Activated B cell treated with CpG ODN at 0.5 μM for 24 hours (primary cell): ENCODE results near the gene PTPRCAP. TPM values are rescaled to one million over a fixed set of nuclear protein-coding genes. Genes with fewer than 3 reads are reported as not detected.

Experiments used
- ATAC-seq: fragments of 200-7000 bp; cut with Tn5 transposase; one replicate; pipeline ENCODE4 v1.10.0; 2021; ENCODE audit warnings: low read depth, mild to moderate bottlenecking, moderate library complexity
- CTCF ChIA-PET: fragments of 350-600 bp; sonication (Branson Sonifier 250); formaldehyde crosslinking; loops from one replicate; lab custom pipeline; 2021; ENCODE audit warnings: antibody characterized with exemption; lab: Charles Lee
- POLR2A ChIA-PET: fragments of 350-600 bp; sonication (Branson Sonifier 250); formaldehyde crosslinking; loops from one replicate; lab custom pipeline; 2021; ENCODE audit warnings: antibody characterized with exemption; lab: Charles Lee
- DNase-seq: peaks from one replicate; pipeline ENCODE4 v3.0.0; 2022
- H3K27ac Mint-ChIP-seq: one replicate; pipeline ENCODE4 v1.8.0; 2020; ENCODE audit warnings: mixed read lengths
- H3K27me3 Mint-ChIP-seq: one replicate; pipeline ENCODE4 v1.8.0; 2021; ENCODE audit warnings: mixed read lengths
- H3K36me3 Mint-ChIP-seq: one replicate; pipeline ENCODE4 v1.8.0; 2021; ENCODE audit warnings: low read depth, mixed read lengths
- H3K4me1 Mint-ChIP-seq: one replicate; pipeline ENCODE4 v1.8.0; 2021; ENCODE audit warnings: mixed read lengths
- H3K4me3 Mint-ChIP-seq: one replicate; pipeline ENCODE4 v1.8.0; 2020; ENCODE audit warnings: mild to moderate bottlenecking, mixed read lengths
- H3K9me3 Mint-ChIP-seq: one replicate; pipeline ENCODE4 v1.8.0; 2020; ENCODE audit warnings: mixed read lengths
- intact Hi-C: fragments of 100-400 bp; cut with micrococcal nuclease; formaldehyde crosslinking; loops from one replicate; pipeline ENCODE4 v1.15.1; 2024
- total RNA-seq: library from RNA; stranded (reverse); gene quantifications from 2 replicates; pipeline ENCODE4 v1.2.3, GENCODE V29; 2022
- TF ChIP-seq, protein P1 (sequence below): fragments of 200-600 bp; IDR thresholded peaks from one replicate; pipeline ENCODE4 v1.8.0; 2022; ENCODE audit warnings: antibody characterized with exemption, mild to moderate bottlenecking

Gene PTPRCAP
- total RNA-seq, 1 donor from 2014 or later, result 328 TPM

DNA sequence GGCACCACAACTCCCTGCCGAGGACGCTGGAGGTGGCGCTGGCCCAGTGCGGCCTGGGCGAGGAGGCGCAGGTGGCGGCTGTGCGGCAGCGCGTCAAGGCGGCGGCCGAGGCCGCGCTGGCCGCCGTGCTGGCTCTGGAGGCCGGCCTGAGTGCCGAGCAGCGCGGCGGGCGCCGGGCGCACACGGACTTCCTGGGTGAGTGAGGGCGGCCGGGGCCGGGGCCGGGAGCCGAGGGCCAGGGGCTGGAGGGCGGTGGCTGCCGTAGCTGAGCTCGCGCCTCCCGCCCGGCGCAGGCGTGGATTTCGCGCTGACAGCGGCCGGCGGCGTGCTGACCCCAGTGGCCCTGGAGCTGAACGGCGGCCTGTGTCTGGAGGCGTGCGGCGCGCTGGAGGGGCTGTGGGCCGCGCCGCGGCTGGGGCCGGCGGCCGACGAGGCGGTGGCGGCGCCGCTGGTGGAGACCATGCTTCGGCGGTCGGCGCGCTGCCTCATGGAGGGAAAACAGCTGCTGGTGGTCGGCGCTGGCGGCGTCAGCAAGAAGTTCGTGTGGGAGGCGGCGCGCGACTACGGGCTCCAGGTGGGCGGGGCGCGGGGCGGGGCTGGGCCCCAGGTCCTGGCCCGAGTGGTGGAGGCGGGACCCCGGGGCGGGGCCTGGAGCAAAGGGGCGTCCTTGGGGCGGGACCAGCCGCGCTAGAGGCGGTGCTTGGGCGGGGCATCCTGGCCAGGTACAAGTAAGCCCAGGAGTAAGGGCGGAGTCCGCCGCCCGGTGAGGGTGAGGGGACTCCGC lies 16.6 kb downstream of the PTPRCAP start:
- no peaks in the 10 kb centered on the region for H3K9me3 Mint-ChIP-seq
- POLR2A ChIA-PET, result interaction anchor here (0.6 to 13.9 kb wide), 18 partner anchors 9 to 193 kb away, joined by 3 to 404 read pairs (median 12); partner anchors contain the start of genes CORO1B, POLD4, PPP1CA and PTPRCAP
- H3K4me3 Mint-ChIP-seq, result peak overlapping the region; percentile 79
- peak; percentile 98 for DNase-seq
- H3K4me1 Mint-ChIP-seq, result peaks cover 52% of the 10 kb centered on the region
- H3K36me3 Mint-ChIP-seq, result no peaks in the 10 kb centered on the region
- peak; percentile 85 for ATAC-seq
- TF ChIP-seq, protein P1, sequence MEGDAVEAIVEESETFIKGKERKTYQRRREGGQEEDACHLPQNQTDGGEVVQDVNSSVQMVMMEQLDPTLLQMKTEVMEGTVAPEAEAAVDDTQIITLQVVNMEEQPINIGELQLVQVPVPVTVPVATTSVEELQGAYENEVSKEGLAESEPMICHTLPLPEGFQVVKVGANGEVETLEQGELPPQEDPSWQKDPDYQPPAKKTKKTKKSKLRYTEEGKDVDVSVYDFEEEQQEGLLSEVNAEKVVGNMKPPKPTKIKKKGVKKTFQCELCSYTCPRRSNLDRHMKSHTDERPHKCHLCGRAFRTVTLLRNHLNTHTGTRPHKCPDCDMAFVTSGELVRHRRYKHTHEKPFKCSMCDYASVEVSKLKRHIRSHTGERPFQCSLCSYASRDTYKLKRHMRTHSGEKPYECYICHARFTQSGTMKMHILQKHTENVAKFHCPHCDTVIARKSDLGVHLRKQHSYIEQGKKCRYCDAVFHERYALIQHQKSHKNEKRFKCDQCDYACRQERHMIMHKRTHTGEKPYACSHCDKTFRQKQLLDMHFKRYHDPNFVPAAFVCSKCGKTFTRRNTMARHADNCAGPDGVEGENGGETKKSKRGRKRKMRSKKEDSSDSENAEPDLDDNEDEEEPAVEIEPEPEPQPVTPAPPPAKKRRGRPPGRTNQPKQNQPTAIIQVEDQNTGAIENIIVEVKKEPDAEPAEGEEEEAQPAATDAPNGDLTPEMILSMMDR, result no peak
- intact Hi-C loops, result loop anchor here (1.0 to 2.0 kb wide), 3 partner anchors 16 to 43 kb away; partner anchors contain the start of gene PTPRCAP
- no peaks in the 10 kb centered on the region for H3K27me3 Mint-ChIP-seq
- CTCF ChIA-PET, result interaction anchor here (1.0 to 5.0 kb wide), 3 partner anchors 9 to 18 kb away, joined by 3 to 53 read pairs (median 3); partner anchors contain the start of genes PPP1CA and TBC1D10C
- peak overlapping the region; percentile 83 for H3K27ac Mint-ChIP-seq

DNA sequence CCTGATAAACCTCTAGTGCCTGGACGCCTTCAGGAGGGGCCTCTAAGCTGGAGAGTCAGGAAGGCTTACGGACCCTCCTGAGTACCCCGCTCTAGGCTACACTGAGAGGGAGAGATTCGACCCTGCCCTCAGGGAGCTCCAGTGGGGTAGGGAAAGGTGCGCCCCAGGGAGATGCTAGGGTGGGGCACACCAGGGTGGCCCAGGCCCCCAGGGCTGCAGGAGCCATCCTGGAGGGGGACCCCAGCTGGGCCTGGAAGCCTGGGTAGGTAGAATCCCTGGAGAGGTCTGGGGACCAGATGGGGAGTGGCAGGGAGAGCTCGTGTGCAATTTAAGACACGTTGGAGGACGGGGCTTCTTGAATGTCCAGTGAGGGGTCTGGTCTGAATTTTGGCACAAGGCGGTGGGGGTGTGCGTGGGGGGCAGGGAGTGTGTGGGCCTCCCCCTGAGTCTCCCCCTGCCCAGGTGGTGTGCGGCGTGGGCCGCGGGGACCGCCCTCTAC lies 17.3 kb downstream of the PTPRCAP start:
- Mint-ChIP-seq H3K27ac (peak overlapping the region; percentile 83), H3K4me3 (peak overlapping the region; percentile 79), H3K27me3 (no peaks in the 10 kb centered on the region), H3K4me1 (peaks cover 53% of the 10 kb centered on the region), H3K9me3 (no peaks in the 10 kb centered on the region), H3K36me3 (no peaks in the 10 kb centered on the region)
- TF ChIP-seq, protein P1, result no peak
- DNase-seq (no peak), ATAC-seq (no peak)
- intact Hi-C loops, result loop anchor here (2.0 kb wide), 1 partner anchor 17 kb away; the partner anchor contains the start of gene PTPRCAP
- ChIA-PET CTCF (interaction anchor here (1.0 to 5.0 kb wide), 3 partner anchors 8 to 17 kb away, joined by 3 to 53 read pairs (median 3); partner anchors contain the start of genes PPP1CA and TBC1D10C), POLR2A (interaction anchor here (0.6 to 13.9 kb wide), 18 partner anchors 9 to 68 kb away, joined by 4 to 404 read pairs (median 17); partner anchors contain the start of genes CORO1B, POLD4, PPP1CA and PTPRCAP)

DNA sequence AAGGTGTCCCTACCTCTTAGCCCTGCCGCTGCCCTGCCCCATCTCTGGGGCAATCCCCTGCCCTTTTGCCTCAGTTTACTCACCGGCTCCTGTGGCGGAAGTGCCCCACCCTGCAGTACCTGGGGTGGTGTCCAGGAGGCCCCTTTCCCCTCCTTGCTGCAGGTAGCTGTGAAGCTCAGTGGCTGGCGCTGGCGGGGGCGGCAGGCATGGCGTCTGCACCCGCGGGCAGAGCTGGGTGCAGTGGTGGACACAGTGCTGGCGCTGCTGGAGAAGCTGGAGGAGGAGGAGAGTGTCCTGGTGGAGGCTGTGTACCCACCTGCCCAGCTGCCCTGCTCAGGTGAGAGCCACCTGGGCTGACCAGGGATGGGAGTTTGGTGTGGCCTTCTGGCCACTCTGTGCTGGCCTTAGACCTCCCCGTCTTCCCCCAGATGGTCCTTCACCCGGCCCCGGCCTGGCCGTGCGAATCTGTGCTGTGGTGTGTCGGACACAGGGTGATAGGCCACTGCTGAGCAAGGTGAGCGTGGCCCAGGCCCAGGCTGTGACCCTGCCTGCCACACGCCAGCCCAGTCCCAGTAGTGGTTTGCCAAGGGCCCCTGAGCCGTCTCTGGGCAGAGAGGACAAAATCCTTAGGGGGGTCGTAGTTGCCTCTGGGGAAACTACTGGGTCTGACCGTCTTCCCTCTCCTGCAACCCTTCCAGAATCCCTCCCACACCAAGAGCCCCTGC lies 18.0 kb downstream of the PTPRCAP start:
- TF ChIP-seq, protein P1, result no peak
- ChIA-PET CTCF (interaction anchor here (0.9 to 5.0 kb wide), 4 partner anchors 16 to 68 kb away, joined by 3 to 53 read pairs (median 3); partner anchors contain the start of genes PPP1CA and TBC1D10C), POLR2A (interaction anchor here (0.5 to 13.9 kb wide), 26 partner anchors 8 to 227 kb away, joined by 3 to 404 read pairs (median 8); partner anchors contain the start of genes AIP, CABP4, CLCF1 and CORO1B)
- Mint-ChIP-seq H3K9me3 (no peaks in the 10 kb centered on the region), H3K27ac (peak overlapping the region; percentile 83), H3K27me3 (no peaks in the 10 kb centered on the region), H3K36me3 (no peaks in the 10 kb centered on the region), H3K4me3 (peak overlapping the region; percentile 79), H3K4me1 (peaks cover 58% of the 10 kb centered on the region)
- DNase-seq (no peak), ATAC-seq (no peak)
- intact Hi-C loops, result loop anchor here (1.0 to 2.0 kb wide), 3 partner anchors 9 to 17 kb away; partner anchors contain the start of genes PTPRCAP and RPS6KB2

DNA sequence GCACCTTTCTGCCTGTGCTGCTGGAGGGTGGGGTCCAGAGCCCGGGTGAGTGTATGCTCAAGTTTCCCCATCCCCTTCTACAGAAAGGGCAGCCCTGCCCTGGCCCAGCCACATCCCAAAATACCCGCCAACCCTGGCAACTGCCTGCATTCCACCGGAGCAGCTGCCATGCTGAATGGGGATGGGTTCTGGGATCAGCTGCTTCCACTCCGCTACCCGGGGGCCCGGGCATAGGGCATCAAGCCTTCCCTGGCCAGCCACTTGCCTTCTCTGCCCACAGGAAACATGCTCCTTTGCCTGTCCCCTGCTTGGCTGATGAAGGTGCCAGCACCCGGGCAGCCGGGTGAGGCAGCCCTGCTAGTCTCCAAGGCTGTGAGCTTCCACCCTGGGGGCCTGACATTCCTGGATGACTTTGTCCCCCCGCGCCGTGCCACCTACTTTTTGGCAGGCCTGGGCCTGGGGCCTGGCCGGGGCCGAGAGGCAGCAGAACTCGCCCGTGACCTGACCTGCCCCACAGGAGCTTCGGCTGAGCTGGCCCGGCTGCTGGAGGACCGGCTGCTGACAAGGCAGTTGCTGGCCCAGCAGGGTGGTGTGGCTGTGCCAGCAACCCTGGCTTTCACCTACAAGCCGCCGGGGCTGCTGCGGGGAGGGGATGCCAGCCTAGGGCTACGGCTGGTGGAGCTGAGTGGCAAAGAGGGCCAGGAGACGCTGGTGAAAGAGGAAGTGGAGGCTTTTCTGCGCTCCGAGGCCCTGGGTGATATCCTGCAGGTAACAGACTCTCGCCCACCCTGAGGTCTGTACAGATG lies 18.8 kb downstream of the PTPRCAP start:
- peak overlapping the region; percentile 68 for H3K4me3 Mint-ChIP-seq
- TF ChIP-seq, protein P1, result no peak
- peak overlapping the region; percentile 83 for H3K27ac Mint-ChIP-seq
- peak; percentile 45 for ATAC-seq
- DNase-seq, result peak; percentile 61
- H3K36me3 Mint-ChIP-seq, result no peaks in the 10 kb centered on the region
- no peaks in the 10 kb centered on the region for H3K27me3 Mint-ChIP-seq
- intact Hi-C loops, result loop anchor here (1.0 kb wide), 2 partner anchors 8 to 10 kb away; partner anchors contain the start of gene RPS6KB2
- H3K9me3 Mint-ChIP-seq, result no peaks in the 10 kb centered on the region
- peaks cover 61% of the 10 kb centered on the region for H3K4me1 Mint-ChIP-seq
- ChIA-PET CTCF (interaction anchor here (0.9 to 5.0 kb wide), 7 partner anchors 12 to 67 kb away, joined by 3 to 53 read pairs (median 3); partner anchors contain the start of genes PPP1CA, PTPRCAP and TBC1D10C), POLR2A (interaction anchor here (0.5 to 13.9 kb wide), 27 partner anchors 7 to 387 kb away, joined by 3 to 404 read pairs (median 5); partner anchors contain the start of genes AIP, CABP2, CABP4 and CDK2AP2)
